Ishikawa (cell line): ENCODE measurements around the gene ZNF451.

Experiments
- CEBPB ChIP-seq: IDR thresholded peaks from 2 replicates; pipeline ENCODE4 v1.6.1; 2012
- CREB1 ChIP-seq: IDR thresholded peaks from 2 replicates; pipeline ENCODE4 v1.6.1; 2012; ENCODE audit warnings: low read depth
- EGR1 ChIP-seq: IDR thresholded peaks from 2 replicates; pipeline ENCODE4 v1.6.1; 2012
- EP300 ChIP-seq: IDR thresholded peaks from 2 replicates; pipeline ENCODE4 v1.6.1; 2012; ENCODE audit warnings: borderline replicate concordance
- FOXM1 ChIP-seq: IDR thresholded peaks from 2 replicates; pipeline ENCODE4 v1.6.1; 2012; ENCODE audit warnings: low read depth, borderline replicate concordance
- NFIC ChIP-seq: IDR thresholded peaks from 2 replicates; pipeline ENCODE4 v1.6.1; 2012
- RAD21 ChIP-seq: IDR thresholded peaks from 2 replicates; pipeline ENCODE4 v1.6.1; 2012; ENCODE audit warnings: low read depth
- TAF1 ChIP-seq: IDR thresholded peaks from 2 replicates; pipeline ENCODE4 v1.6.1; 2012; ENCODE audit warnings: low read depth, mild to moderate bottlenecking
- TCF12 ChIP-seq: IDR thresholded peaks from 2 replicates; pipeline ENCODE4 v1.6.1; 2012; ENCODE audit warnings: low read depth
- TEAD4 ChIP-seq: IDR thresholded peaks from 2 replicates; pipeline ENCODE4 v1.6.1; 2012
- YY1 ChIP-seq: IDR thresholded peaks from 2 replicates; pipeline ENCODE4 v1.6.1; 2012; ENCODE audit warnings: low read depth
- ZBTB7A ChIP-seq: IDR thresholded peaks from 2 replicates; pipeline ENCODE4 v1.6.1; 2012; ENCODE audit warnings: low read depth
- TF ChIP-seq, protein P1 (sequence below): IDR thresholded peaks from 2 replicates; pipeline ENCODE4 v1.6.1; 2012; ENCODE audit warnings: low read depth, mild to moderate bottlenecking
- TF ChIP-seq, protein P2 (sequence below): IDR thresholded peaks from 2 replicates; pipeline ENCODE4 v1.6.1; 2012
- TF ChIP-seq, protein P3 (sequence below): IDR thresholded peaks from 2 replicates; pipeline ENCODE4 v1.6.1; 2012

The ZNF451 gene

GRCh38 chr6:57138026-57138425 is 48.0 kb downstream of the ZNF451 start:
- no peak for TF ChIP-seq EP300
- TF ChIP-seq, protein P1, sequence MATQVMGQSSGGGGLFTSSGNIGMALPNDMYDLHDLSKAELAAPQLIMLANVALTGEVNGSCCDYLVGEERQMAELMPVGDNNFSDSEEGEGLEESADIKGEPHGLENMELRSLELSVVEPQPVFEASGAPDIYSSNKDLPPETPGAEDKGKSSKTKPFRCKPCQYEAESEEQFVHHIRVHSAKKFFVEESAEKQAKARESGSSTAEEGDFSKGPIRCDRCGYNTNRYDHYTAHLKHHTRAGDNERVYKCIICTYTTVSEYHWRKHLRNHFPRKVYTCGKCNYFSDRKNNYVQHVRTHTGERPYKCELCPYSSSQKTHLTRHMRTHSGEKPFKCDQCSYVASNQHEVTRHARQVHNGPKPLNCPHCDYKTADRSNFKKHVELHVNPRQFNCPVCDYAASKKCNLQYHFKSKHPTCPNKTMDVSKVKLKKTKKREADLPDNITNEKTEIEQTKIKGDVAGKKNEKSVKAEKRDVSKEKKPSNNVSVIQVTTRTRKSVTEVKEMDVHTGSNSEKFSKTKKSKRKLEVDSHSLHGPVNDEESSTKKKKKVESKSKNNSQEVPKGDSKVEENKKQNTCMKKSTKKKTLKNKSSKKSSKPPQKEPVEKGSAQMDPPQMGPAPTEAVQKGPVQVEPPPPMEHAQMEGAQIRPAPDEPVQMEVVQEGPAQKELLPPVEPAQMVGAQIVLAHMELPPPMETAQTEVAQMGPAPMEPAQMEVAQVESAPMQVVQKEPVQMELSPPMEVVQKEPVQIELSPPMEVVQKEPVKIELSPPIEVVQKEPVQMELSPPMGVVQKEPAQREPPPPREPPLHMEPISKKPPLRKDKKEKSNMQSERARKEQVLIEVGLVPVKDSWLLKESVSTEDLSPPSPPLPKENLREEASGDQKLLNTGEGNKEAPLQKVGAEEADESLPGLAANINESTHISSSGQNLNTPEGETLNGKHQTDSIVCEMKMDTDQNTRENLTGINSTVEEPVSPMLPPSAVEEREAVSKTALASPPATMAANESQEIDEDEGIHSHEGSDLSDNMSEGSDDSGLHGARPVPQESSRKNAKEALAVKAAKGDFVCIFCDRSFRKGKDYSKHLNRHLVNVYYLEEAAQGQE, result no peak
- TF ChIP-seq TEAD4, result no peak

DNA sequence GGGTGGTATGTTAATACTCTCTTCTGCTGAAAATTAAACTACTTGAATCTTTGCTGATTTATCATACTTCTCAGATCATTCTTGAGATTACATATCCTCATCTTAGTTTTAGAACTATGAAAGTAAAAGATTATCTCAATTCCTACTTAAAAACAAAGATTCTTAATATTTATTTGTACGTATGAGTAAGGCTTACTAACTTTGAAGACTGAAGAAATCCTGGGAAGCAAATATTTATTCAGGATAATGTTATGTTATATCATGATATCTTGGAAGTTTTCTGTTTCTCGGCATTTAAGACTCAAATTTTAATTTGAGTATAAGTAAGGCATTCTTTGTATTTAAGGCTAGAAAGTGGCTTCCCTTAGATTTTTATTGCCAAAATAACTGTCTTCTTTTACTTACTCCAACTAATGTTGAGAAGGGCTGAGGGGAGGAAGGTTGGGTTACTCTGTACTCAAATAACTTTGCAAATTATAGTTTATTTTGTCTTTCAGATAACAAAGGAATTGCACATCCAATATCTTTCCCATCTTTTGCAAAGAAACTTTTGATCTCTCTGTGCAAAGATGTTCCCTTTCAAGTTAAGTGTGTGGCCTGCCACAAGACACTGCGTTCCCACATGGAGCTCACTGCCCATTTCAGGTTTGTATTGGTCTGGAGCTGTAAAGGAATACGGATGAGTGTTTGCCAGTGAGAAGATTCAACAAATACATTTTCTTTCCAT is 51.6 kb downstream of the ZNF451 start:
- TF ChIP-seq TCF12, result no peak
- TF ChIP-seq RAD21, result no peak
- TF ChIP-seq FOXM1, result no peak
- no peak for TF ChIP-seq YY1
- TF ChIP-seq, protein P2, sequence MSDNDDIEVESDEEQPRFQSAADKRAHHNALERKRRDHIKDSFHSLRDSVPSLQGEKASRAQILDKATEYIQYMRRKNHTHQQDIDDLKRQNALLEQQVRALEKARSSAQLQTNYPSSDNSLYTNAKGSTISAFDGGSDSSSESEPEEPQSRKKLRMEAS, result no peak
- TF ChIP-seq ZBTB7A, result no peak

DNA sequence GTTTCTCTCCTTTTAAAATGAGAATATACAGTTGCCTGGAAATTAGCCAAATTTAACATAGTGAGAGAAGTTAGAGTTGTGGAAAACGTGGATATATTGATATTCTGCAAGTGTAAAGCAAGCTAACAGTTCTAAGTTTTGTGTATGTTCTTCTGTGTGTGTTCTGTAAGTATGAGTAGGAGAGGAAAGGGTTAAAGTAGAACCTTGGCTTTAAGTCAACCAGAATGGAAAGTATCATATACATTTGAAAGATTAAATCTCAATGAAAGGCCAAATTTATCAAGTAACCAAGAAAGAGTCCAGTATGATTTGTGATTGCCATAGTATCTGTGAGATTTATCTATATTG is 52.2 kb downstream of the ZNF451 start:
- no peak for TF ChIP-seq FOXM1
- TF ChIP-seq, protein P2, result no peak
- TF ChIP-seq TCF12, result no peak
- no peak for TF ChIP-seq CEBPB
- TF ChIP-seq, protein P3, sequence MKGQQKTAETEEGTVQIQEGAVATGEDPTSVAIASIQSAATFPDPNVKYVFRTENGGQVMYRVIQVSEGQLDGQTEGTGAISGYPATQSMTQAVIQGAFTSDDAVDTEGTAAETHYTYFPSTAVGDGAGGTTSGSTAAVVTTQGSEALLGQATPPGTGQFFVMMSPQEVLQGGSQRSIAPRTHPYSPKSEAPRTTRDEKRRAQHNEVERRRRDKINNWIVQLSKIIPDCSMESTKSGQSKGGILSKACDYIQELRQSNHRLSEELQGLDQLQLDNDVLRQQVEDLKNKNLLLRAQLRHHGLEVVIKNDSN, result no peak
- TF ChIP-seq YY1, result no peak
- no peak for TF ChIP-seq NFIC
- TF ChIP-seq EP300, result no peak
- TF ChIP-seq ZBTB7A, result no peak
- no peak for TF ChIP-seq TAF1
- TF ChIP-seq, protein P1, result no peak
- TF ChIP-seq EGR1, result no peak

DNA sequence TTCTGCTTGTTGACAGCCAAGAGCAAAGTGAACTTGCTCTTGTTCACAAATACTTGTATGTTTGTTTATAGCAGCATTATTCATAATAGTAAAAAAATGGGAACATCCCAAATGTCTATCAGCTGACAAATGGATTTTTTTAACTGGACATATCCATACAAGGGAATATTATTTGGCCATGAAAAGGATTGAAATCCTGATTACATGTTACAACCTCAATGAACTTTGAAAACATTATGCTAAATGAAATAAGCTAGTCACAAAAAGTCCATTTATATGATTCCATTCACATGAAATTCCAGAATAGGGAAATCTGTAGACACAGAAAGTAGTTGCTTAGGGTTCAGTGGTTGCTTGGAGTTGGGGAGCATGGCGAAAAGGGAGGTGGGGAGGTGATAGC is 53.7 kb downstream of the ZNF451 start:
- no peak for TF ChIP-seq CREB1
- TF ChIP-seq YY1, result no peak
- no peak for TF ChIP-seq EGR1
- no peak for TF ChIP-seq TEAD4
- no peak for TF ChIP-seq RAD21
- TF ChIP-seq, protein P3, result no peak
- TF ChIP-seq NFIC, result no peak
- no peak for TF ChIP-seq FOXM1
- no peak for TF ChIP-seq ZBTB7A
- TF ChIP-seq EP300, result no peak
- TF ChIP-seq, protein P1, result no peak
- TF ChIP-seq, protein P2, result no peak
- TF ChIP-seq TCF12, result no peak
- no peak for TF ChIP-seq CEBPB

- no peak for TF ChIP-seq ZBTB7A
- no peak for TF ChIP-seq CREB1
- no peak for TF ChIP-seq YY1
- TF ChIP-seq CEBPB, result no peak
- no peak for TF ChIP-seq EP300
- TF ChIP-seq TCF12, result no peak
- TF ChIP-seq, protein P2, result no peak
- TF ChIP-seq TAF1, result no peak
- no peak for TF ChIP-seq FOXM1
- no peak for TF ChIP-seq RAD21
- TF ChIP-seq EGR1, result no peak
- TF ChIP-seq, protein P3, result no peak
- TF ChIP-seq, protein P1, result no peak
- no peak for TF ChIP-seq TEAD4
- TF ChIP-seq NFIC, result no peak
Measured at GRCh38 chr6:57147401-57147800, 57.4 kb downstream of the ZNF451 start.
